ENCODE data around the gene SLIT3. TPM values are rescaled to one million over a fixed set of nuclear protein-coding genes. Genes with fewer than 3 reads are reported as not detected.

SLIT3 gene
- total and polyA plus RNA-seq, 2 experiments from 2014 or later = 0.59 to 0.71 TPM

DNA sequence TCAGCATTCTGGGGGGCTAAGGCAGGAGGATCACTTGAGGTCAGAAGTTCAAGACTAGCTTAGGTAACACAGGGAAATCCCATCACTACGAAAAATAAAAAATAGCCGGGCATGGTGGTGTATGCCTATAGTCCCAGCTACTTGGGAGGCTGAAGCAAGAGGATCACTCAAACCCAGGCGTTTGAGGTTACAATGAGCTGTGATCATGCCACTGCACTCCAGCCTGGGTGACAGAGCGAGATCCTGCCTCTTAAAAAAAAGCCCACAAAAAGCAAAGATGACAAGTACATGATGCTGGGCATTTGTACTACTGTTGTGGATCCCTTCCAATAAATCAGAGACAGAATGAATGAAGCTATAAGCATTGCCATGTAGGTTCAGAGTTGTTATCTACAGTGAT lies 401.7 kb downstream of the SLIT3 start:
- Mint-ChIP-seq H3K4me1 (peaks cover 20% of the 10 kb centered on the region), H3K9me3 (no peaks in the 10 kb centered on the region), H3K4me3 (no peak overlapping the region), H3K36me3 (ENCODE audit: low read depth) (no peaks in the 10 kb centered on the region), H3K27me3 (ENCODE audit: insufficient read depth, low read depth, poor library complexity) (peaks cover 4% of the 10 kb centered on the region), H3K27ac (no peak overlapping the region)
- ATAC-seq = no peak
- Histone ChIP-seq H3K27me3 (ENCODE audit: insufficient read depth) (no peaks in the 10 kb centered on the region), H2AFZ (no peak overlapping the region), H3K4me3 (no peak overlapping the region), H3K79me2 (replicated peaks; ENCODE audit: insufficient read depth) (no peaks in the 10 kb centered on the region), H3K27ac (ENCODE audit: low read depth) (no peak overlapping the region), H3K36me3 (ENCODE audit: insufficient read depth) (no peaks in the 10 kb centered on the region), H3K4me2 (no peak overlapping the region), H3K4me1 (ENCODE audit: insufficient read depth) (no peaks in the 10 kb centered on the region), H4K20me1 (replicated peaks; ENCODE audit: insufficient read depth) (no peaks in the 10 kb centered on the region), H3F3A (replicated peaks; ENCODE audit: low read depth) (no peaks in the 10 kb centered on the region), H3K9me2 (ENCODE audit: insufficient read depth) (no peaks in the 10 kb centered on the region)
- TF ChIP-seq EZH2 (IDR thresholded peaks at IDR 0.05; ENCODE audit: low read depth, unreplicated experiment) = no peak
- no peak for TF ChIP-seq CREB1 (CRISPR knock-in tag; IDR thresholded peaks at IDR 0.05; ENCODE audit: low read depth)
- TF ChIP-seq STAT1 (IDR thresholded peaks at IDR 0.05; ENCODE audit: unreplicated experiment) = no peak
- TF ChIP-seq, protein P1, sequence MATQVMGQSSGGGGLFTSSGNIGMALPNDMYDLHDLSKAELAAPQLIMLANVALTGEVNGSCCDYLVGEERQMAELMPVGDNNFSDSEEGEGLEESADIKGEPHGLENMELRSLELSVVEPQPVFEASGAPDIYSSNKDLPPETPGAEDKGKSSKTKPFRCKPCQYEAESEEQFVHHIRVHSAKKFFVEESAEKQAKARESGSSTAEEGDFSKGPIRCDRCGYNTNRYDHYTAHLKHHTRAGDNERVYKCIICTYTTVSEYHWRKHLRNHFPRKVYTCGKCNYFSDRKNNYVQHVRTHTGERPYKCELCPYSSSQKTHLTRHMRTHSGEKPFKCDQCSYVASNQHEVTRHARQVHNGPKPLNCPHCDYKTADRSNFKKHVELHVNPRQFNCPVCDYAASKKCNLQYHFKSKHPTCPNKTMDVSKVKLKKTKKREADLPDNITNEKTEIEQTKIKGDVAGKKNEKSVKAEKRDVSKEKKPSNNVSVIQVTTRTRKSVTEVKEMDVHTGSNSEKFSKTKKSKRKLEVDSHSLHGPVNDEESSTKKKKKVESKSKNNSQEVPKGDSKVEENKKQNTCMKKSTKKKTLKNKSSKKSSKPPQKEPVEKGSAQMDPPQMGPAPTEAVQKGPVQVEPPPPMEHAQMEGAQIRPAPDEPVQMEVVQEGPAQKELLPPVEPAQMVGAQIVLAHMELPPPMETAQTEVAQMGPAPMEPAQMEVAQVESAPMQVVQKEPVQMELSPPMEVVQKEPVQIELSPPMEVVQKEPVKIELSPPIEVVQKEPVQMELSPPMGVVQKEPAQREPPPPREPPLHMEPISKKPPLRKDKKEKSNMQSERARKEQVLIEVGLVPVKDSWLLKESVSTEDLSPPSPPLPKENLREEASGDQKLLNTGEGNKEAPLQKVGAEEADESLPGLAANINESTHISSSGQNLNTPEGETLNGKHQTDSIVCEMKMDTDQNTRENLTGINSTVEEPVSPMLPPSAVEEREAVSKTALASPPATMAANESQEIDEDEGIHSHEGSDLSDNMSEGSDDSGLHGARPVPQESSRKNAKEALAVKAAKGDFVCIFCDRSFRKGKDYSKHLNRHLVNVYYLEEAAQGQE (IDR thresholded peaks at IDR 0.05; ENCODE audit: unreplicated experiment) = no peak
- TF ChIP-seq POLR2AphosphoS5 (IDR thresholded peaks at IDR 0.05; ENCODE audit: low read depth) = no peak
- TF ChIP-seq NANOG (IDR thresholded peaks at IDR 0.05; ENCODE audit: borderline replicate concordance) = no peak
- no peak for TF ChIP-seq ZNF331 (CRISPR knock-in tag; IDR thresholded peaks at IDR 0.05; ENCODE audit: low read depth)
- TF ChIP-seq JUNB (IDR thresholded peaks at IDR 0.05; ENCODE audit: unreplicated experiment) = no peak
- TF ChIP-seq EZH2phosphoT487 (IDR thresholded peaks at IDR 0.05; ENCODE audit: unreplicated experiment) = no peak
- TF ChIP-seq, protein P2, sequence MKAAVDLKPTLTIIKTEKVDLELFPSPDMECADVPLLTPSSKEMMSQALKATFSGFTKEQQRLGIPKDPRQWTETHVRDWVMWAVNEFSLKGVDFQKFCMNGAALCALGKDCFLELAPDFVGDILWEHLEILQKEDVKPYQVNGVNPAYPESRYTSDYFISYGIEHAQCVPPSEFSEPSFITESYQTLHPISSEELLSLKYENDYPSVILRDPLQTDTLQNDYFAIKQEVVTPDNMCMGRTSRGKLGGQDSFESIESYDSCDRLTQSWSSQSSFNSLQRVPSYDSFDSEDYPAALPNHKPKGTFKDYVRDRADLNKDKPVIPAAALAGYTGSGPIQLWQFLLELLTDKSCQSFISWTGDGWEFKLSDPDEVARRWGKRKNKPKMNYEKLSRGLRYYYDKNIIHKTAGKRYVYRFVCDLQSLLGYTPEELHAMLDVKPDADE (IDR thresholded peaks at IDR 0.05) = no peak
- no peak for TF ChIP-seq ZNF114 (CRISPR knock-in tag; IDR thresholded peaks at IDR 0.05)
- TF ChIP-seq, protein P3, sequence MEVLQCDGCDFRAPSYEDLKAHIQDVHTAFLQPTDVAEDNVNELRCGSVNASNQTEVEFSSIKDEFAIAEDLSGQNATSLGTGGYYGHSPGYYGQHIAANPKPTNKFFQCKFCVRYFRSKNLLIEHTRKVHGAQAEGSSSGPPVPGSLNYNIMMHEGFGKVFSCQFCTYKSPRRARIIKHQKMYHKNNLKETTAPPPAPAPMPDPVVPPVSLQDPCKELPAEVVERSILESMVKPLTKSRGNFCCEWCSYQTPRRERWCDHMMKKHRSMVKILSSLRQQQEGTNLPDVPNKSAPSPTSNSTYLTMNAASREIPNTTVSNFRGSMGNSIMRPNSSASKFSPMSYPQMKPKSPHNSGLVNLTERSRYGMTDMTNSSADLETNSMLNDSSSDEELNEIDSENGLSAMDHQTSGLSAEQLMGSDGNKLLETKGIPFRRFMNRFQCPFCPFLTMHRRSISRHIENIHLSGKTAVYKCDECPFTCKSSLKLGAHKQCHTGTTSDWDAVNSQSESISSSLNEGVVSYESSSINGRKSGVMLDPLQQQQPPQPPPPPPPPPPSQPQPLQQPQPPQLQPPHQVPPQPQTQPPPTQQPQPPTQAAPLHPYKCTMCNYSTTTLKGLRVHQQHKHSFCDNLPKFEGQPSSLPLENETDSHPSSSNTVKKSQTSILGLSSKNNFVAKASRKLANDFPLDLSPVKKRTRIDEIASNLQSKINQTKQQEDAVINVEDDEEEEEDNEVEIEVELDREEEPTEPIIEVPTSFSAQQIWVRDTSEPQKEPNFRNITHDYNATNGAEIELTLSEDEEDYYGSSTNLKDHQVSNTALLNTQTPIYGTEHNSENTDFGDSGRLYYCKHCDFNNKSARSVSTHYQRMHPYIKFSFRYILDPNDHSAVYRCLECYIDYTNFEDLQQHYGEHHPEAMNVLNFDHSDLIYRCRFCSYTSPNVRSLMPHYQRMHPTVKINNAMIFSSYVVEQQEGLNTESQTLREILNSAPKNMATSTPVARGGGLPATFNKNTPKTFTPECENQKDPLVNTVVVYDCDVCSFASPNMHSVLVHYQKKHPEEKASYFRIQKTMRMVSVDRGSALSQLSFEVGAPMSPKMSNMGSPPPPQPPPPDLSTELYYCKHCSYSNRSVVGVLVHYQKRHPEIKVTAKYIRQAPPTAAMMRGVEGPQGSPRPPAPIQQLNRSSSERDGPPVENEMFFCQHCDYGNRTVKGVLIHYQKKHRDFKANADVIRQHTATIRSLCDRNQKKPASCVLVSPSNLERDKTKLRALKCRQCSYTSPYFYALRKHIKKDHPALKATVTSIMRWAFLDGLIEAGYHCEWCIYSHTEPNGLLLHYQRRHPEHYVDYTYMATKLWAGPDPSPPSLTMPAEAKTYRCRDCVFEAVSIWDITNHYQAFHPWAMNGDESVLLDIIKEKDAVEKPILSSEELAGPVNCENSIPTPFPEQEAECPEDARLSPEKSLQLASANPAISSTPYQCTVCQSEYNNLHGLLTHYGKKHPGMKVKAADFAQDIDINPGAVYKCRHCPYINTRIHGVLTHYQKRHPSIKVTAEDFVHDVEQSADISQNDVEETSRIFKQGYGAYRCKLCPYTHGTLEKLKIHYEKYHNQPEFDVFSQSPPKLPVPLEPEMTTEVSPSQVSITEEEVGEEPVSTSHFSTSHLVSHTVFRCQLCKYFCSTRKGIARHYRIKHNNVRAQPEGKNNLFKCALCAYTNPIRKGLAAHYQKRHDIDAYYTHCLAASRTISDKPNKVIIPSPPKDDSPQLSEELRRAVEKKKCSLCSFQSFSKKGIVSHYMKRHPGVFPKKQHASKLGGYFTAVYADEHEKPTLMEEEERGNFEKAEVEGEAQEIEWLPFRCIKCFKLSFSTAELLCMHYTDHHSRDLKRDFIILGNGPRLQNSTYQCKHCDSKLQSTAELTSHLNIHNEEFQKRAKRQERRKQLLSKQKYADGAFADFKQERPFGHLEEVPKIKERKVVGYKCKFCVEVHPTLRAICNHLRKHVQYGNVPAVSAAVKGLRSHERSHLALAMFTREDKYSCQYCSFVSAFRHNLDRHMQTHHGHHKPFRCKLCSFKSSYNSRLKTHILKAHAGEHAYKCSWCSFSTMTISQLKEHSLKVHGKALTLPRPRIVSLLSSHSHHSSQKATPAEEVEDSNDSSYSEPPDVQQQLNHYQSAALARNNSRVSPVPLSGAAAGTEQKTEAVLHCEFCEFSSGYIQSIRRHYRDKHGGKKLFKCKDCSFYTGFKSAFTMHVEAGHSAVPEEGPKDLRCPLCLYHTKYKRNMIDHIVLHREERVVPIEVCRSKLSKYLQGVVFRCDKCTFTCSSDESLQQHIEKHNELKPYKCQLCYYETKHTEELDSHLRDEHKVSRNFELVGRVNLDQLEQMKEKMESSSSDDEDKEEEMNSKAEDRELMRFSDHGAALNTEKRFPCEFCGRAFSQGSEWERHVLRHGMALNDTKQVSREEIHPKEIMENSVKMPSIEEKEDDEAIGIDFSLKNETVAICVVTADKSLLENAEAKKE (CRISPR knock-in tag; IDR thresholded peaks at IDR 0.05) = no peak
- TF ChIP-seq, protein P4, sequence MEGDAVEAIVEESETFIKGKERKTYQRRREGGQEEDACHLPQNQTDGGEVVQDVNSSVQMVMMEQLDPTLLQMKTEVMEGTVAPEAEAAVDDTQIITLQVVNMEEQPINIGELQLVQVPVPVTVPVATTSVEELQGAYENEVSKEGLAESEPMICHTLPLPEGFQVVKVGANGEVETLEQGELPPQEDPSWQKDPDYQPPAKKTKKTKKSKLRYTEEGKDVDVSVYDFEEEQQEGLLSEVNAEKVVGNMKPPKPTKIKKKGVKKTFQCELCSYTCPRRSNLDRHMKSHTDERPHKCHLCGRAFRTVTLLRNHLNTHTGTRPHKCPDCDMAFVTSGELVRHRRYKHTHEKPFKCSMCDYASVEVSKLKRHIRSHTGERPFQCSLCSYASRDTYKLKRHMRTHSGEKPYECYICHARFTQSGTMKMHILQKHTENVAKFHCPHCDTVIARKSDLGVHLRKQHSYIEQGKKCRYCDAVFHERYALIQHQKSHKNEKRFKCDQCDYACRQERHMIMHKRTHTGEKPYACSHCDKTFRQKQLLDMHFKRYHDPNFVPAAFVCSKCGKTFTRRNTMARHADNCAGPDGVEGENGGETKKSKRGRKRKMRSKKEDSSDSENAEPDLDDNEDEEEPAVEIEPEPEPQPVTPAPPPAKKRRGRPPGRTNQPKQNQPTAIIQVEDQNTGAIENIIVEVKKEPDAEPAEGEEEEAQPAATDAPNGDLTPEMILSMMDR (conservative IDR thresholded peaks at IDR 0.05; ENCODE audit: low read depth in 2 of 2) = no peak
- DNase-seq (ENCODE audit: low spot score) = no peak

All from GM23338 (cell line).